Body of pancreas (tissue), 4 donors: Measurements from ENCODE around the gene KIF18B. TPM values are rescaled to one million over a fixed set of nuclear protein-coding genes. Genes with fewer than 3 reads are reported as not detected.

Source experiments
- ATAC-seq: fragments of 150-250 bp; one replicate; pipeline ENCODE4 v1.9.1; 2016
- DNase-seq, 4 donors: peaks; one replicate each; pipeline ENCODE4 v3.0.0-alpha.2; 2019
- H3K27ac ChIP-seq, 4 donors: fragments of 200-600 bp; sonication (generic); 1 replicate in 3 of 4; 2 replicates in 1 of 4; pipeline versions ENCODE4 v1.5.1 to v1.6.1; 2016 to 2019; ENCODE audit warnings: mild to moderate bottlenecking in 1 of 4, mixed read lengths in 1 of 4, moderate library complexity in 1 of 4
- H3K27me3 ChIP-seq, 2 donors: fragments of 200-600 bp; sonication (generic); one replicate each; pipeline ENCODE4 v1.6.0; 2016; ENCODE audit warnings: mild to moderate bottlenecking in 1 of 2
- H3K36me3 ChIP-seq, 2 donors: fragments of 200-600 bp; sonication (generic); replicated peaks in 1 of 2; 2 replicates each; pipeline ENCODE4 v1.5.1; 2016; ENCODE audit warnings: low read depth in 2 of 2; ENCODE audit not compliant: insufficient read depth in 1 of 2
- H3K4me1 ChIP-seq: fragments of 200-600 bp; sonication (generic); one replicate; pipeline ENCODE4 v1.6.0; 2016
- H3K4me3 ChIP-seq, 2 donors: fragments of 200-600 bp; sonication (generic); 1 replicate in 1 of 2; 2 replicates in 1 of 2; pipeline ENCODE4 v1.5.1; 2016 to 2019
- H3K9me3 ChIP-seq, 3 donors: fragments of 200-600 bp; sonication (generic); 1 replicate in 2 of 3; 2 replicates in 1 of 3; pipeline ENCODE4 v1.5.1; 2016
- POLR2A ChIP-seq, 3 donors: fragments of 450-650 bp; IDR thresholded peaks; one replicate each; pipeline ENCODE4 v1.6.1; 2016; ENCODE audit warnings: antibody characterized with exemption in 3 of 3, mild to moderate bottlenecking in 2 of 3
- WGBS, 2 donors: methylation state at CpG; one replicate each; pipeline ENCODE4 v1.1.5; 2017; 5-methylcytosine and 5-hydroxymethylcytosine counted together
- intact Hi-C: fragments of 100-400 bp; cut with DNase I; formaldehyde crosslinking; loops from one replicate; pipeline ENCODE4 v1.15.1; 2023
- total RNA-seq, 2 donors: library from RNA; depleted of rRNA; stranded (reverse); fragments of >200 nt; gene quantifications; one replicate each; pipeline ENCODE4 v1.1.0, GENCODE V29; 2016
- TF ChIP-seq, protein P1 (sequence below), 7 experiments: fragments of 450-650 bp in 4 of 7; fragments of 200-600 bp in 3 of 7; sonication (generic) in 3 of 7; IDR thresholded peaks; one replicate each; pipeline ENCODE4 v1.5.1; 2016 to 2019; ENCODE audit warnings: antibody characterized with exemption in 7 of 7

KIF18B gene
- total RNA-seq, 2 donors from 2014 or later: 0.26 TPM; not detected in 1

DNA sequence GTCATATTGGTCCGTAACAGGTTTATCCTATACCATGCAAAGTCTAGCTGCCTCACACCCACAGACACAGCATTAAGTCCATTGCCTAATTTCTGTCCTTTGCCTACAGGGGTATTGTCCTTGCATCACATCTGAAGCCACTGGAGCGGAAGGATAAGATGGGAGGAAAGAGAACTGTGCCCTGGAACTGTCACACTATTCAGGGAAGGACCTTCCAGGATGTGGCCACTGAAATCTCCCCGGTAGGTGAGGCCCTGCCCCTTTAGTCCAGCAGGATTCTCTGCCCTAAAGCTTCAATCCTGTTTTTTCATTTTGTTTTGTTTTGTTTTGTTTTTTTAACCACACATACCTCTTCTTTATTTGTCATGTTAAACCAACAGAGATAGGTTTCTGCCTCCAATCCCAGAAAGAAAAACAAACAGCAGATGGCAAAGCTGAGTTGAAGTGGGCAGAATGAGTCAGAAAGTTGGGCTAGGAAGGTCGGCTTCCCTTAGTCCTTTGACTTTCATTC is 46.1 kb downstream of the KIF18B start:
- no peak for DNase-seq
- Histone ChIP-seq H3K4me1 (peaks cover 19% of the 10 kb centered on the region), H3K9me3 (no peaks in the 10 kb centered on the region), H3K27ac (no peak overlapping the region), H3K27me3 (no peaks in the 10 kb centered on the region), H3K4me3 (no peak overlapping the region), H3K36me3 (no peaks in the 10 kb centered on the region)
- TF ChIP-seq, protein P1, sequence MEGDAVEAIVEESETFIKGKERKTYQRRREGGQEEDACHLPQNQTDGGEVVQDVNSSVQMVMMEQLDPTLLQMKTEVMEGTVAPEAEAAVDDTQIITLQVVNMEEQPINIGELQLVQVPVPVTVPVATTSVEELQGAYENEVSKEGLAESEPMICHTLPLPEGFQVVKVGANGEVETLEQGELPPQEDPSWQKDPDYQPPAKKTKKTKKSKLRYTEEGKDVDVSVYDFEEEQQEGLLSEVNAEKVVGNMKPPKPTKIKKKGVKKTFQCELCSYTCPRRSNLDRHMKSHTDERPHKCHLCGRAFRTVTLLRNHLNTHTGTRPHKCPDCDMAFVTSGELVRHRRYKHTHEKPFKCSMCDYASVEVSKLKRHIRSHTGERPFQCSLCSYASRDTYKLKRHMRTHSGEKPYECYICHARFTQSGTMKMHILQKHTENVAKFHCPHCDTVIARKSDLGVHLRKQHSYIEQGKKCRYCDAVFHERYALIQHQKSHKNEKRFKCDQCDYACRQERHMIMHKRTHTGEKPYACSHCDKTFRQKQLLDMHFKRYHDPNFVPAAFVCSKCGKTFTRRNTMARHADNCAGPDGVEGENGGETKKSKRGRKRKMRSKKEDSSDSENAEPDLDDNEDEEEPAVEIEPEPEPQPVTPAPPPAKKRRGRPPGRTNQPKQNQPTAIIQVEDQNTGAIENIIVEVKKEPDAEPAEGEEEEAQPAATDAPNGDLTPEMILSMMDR (IDR thresholded peaks at IDR 0.05): no peak
- no peak for TF ChIP-seq POLR2A (IDR thresholded peaks at IDR 0.05)
- ATAC-seq: no peak
- intact Hi-C loops: no loop called here
- WGBS, 2 donors: 61 to 75% methylated on average over 4 of the region's 4 CpGs

DNA sequence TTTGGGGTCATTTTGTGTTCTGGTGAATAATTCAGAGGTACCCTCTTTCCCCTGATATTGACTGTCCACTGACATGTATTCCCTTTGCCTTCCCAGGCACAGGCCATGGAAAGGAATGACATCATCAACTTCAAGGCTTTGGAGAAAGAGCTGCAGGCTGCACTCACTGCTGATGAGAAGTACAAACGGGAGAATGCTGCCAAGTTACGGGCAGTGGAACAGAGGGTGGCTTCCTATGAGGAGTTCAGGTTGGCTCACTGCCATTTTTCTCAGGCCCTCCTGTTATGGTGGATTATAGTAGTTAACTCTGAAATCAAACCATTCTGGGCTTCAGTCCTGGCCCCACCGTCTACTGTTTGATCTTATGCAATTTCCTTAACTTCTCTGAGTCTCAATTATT is 46.7 kb downstream of the KIF18B start:
- H3K4me1 ChIP-seq: peaks cover 19% of the 10 kb centered on the region
- no peaks in the 10 kb centered on the region for H3K36me3 ChIP-seq
- DNase-seq (no peak), ATAC-seq (no peak)
- TF ChIP-seq, protein P1 (IDR thresholded peaks at IDR 0.05): no peak
- no peak for TF ChIP-seq POLR2A (IDR thresholded peaks at IDR 0.05)
- intact Hi-C loops: no loop called here
- no peak overlapping the region for H3K4me3 ChIP-seq
- WGBS, 2 donors: 6 to 16% methylated on average over 3 of the region's 3 CpGs
- no peaks in the 10 kb centered on the region for H3K27me3 ChIP-seq
- no peak overlapping the region for H3K27ac ChIP-seq
- no peaks in the 10 kb centered on the region for H3K9me3 ChIP-seq

DNA sequence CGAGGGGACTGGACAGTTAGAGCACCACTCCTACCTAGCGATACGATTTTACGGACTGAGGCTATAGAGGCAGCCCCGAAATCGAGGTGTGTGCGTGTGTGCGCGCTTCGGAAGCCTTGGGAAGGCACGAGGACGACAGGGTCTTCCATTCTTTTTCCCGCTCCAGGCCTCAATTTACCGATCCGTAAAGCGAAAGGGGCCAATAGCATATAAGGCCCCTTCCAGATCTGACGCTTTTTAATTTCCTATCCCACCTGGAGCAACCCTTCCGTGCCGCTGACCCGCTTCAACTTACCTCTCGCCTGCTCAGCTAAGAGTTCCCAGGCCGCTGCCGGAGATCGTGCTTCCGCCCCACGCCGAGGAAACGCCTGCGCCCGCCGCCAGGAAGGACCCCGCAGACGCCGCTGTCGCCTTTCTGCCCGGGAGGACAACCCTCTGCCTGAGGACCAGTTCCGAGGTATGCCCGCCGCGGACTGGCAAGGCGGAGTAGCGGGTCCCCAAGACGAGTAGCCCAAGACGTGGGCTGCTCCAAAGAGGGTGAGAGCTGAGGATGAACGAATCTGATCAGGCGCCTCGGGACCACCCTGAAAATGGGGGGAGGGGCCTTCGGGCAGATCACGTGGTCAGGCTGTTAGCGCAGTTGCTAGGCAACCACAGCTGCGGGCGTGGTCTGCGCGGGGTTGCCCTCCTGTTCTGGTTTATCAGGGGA is 48.3 kb downstream of the KIF18B start, which contains the start of gene EFTUD2:
Gene EFTUD2, minus strand, starts transcription at position 372 of the 709 bp plus-strand sequence. CDS start 4,924 bp downstream, outside the sequence.
- intact Hi-C loops: no loop called here
- Histone ChIP-seq H3K36me3 (peaks cover 0 to under 1% of the 10 kb centered on the region in 2 donors), H3K4me1 (peaks cover 19% of the 10 kb centered on the region), H3K27ac (peak within 1 kb of the TSS; percentile 89 to 99 (median 96)), H3K9me3 (no peaks in the 10 kb centered on the region), H3K27me3 (no peaks in the 10 kb centered on the region), H3K4me3 (peak within 1 kb of the TSS; percentile 55 to 78)
- ATAC-seq (peak; percentile 98), DNase-seq (peak; percentile 92 to 96 (median 94))
- TF ChIP-seq, protein P1 (IDR thresholded peaks at IDR 0.05): peak in 2 of 7 experiments; percentile 14 to 38
- TF ChIP-seq POLR2A (IDR thresholded peaks at IDR 0.05): peak in 2 of 3 donors; percentile 73 to 86
- WGBS, 2 donors: 0% methylated on average over 31 to 51 of the region's 54 CpGs

DNA sequence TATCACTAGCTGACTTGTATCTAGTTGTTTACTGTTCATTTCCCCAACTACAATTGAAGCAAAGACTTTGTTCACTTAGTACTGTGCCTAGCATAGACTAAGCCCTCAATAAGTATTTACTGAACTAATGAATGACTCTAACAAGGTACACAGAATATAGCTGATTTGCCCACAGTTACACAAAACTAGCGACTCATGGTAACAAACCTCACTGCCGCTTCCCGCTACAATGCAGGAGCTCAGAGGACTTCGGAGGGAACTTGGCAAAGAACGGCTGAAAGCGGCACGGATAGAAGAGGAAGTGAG is 48.9 kb downstream of the KIF18B start:
- no peaks in the 10 kb centered on the region for H3K27me3 ChIP-seq
- H3K9me3 ChIP-seq: no peaks in the 10 kb centered on the region
- intact Hi-C loops: no loop called here
- ATAC-seq (no peak), DNase-seq (peak in 1 of 4 donors; percentile 51)
- WGBS, 2 donors: 0 to 1% methylated on average over 7 of the region's 7 CpGs
- H3K36me3 ChIP-seq: peaks cover 0 to 6% of the 10 kb centered on the region in 2 donors
- H3K27ac ChIP-seq: peak overlapping the region; percentile 89 to 99 (median 96)
- H3K4me1 ChIP-seq: peaks cover 19% of the 10 kb centered on the region
- peak overlapping the region; percentile 55 to 78 for H3K4me3 ChIP-seq
- TF ChIP-seq, protein P1 (IDR thresholded peaks at IDR 0.05): no peak
